HepG2 (cell line): Measurements from ENCODE around the gene DDX19B. TPM values are rescaled to one million over a fixed set of nuclear protein-coding genes. Genes with fewer than 3 reads are reported as not detected.

Source experiments
- DR1 ChIP-seq: sonication (generic); formaldehyde crosslinking; IDR thresholded peaks from 2 replicates; pipeline ENCODE4 v1.8.0; 2021; ENCODE audit warnings: mild to moderate bottlenecking, missing genetic modification reagents, inconsistent platforms
- EED ChIP-seq: sonication (generic); formaldehyde crosslinking; IDR thresholded peaks from 2 replicates; pipeline ENCODE4 v1.5.0; 2020; ENCODE audit warnings: mild to moderate bottlenecking, missing genetic modification reagents
- HNF4G ChIP-seq, 2 experiments: sonication (generic) in 1 of 2; formaldehyde crosslinking in 1 of 2; IDR thresholded peaks; 2 replicates each; pipeline versions ENCODE4 v1.4.0 to v1.6.1; 2011 to 2020; ENCODE audit warnings: borderline replicate concordance in 2 of 2, low read depth in 2 of 2, mild to moderate bottlenecking in 2 of 2, low read length in 1 of 2, missing genetic modification reagents in 1 of 2, moderate library complexity in 1 of 2
- NFYB ChIP-seq: sonication (generic); formaldehyde crosslinking; IDR thresholded peaks from 2 replicates; pipeline ENCODE4 v1.4.0; 2020; ENCODE audit warnings: missing genetic modification reagents
- REL ChIP-seq: sonication (generic); formaldehyde crosslinking; conservative IDR thresholded peaks from 2 replicates; pipeline ENCODE4 v1.8.0; 2022; ENCODE audit warnings: mild to moderate bottlenecking, missing genetic modification reagents, moderate library complexity
- RELA ChIP-seq: sonication (generic); formaldehyde crosslinking; IDR thresholded peaks from 2 replicates; pipeline ENCODE4 v1.4.0; 2020; ENCODE audit warnings: missing genetic modification reagents
- SRSF1 ChIP-seq: fragments of 200-400 bp; formaldehyde crosslinking; optimal IDR thresholded peaks from 2 replicates; pipeline ENCODE3; 2017; ENCODE audit warnings: mild to moderate bottlenecking, low read depth, low read length, moderate library complexity
- SRY ChIP-seq: sonication (generic); formaldehyde crosslinking; IDR thresholded peaks from 2 replicates; pipeline ENCODE4 v1.8.0; 2022; ENCODE audit warnings: mild to moderate bottlenecking, missing genetic modification reagents
- SSRP1 ChIP-seq: IDR thresholded peaks from 2 replicates; pipeline ENCODE4 v1.6.1; 2016; ENCODE audit warnings: control low read depth
- THAP11 ChIP-seq: IDR thresholded peaks from 2 replicates; pipeline ENCODE4 v1.6.1; 2016; ENCODE audit warnings: missing biosample characterization, missing genetic modification reagents
- TMF1 ChIP-seq: sonication (generic); formaldehyde crosslinking; IDR thresholded peaks from 2 replicates; pipeline ENCODE4 v1.8.1; 2022; ENCODE audit warnings: low read depth, missing genetic modification reagents
- ZNF335 ChIP-seq: sonication (generic); formaldehyde crosslinking; IDR thresholded peaks from 2 replicates; pipeline ENCODE4 v1.4.0; 2020; ENCODE audit warnings: missing genetic modification reagents
- ZNF558 ChIP-seq: sonication (generic); formaldehyde crosslinking; IDR thresholded peaks from 2 replicates; pipeline ENCODE4 v1.9.0; 2022; ENCODE audit warnings: mild to moderate bottlenecking, missing genetic modification reagents, borderline replicate concordance
- ZNF562 ChIP-seq: sonication (generic); formaldehyde crosslinking; IDR thresholded peaks from 2 replicates; pipeline ENCODE4 v1.8.0; 2022; ENCODE audit warnings: missing genetic modification reagents, borderline replicate concordance
- ZNF747 ChIP-seq: sonication (generic); formaldehyde crosslinking; IDR thresholded peaks from 2 replicates; pipeline ENCODE4 v1.8.1; 2023; ENCODE audit warnings: missing genetic modification reagents, mild to moderate bottlenecking, borderline replicate concordance
- ZNF768 ChIP-seq: sonication (generic); formaldehyde crosslinking; IDR thresholded peaks from 2 replicates; pipeline ENCODE4 v1.4.0; 2020; ENCODE audit warnings: missing genetic modification reagents
- polyA plus RNA-seq, 8 experiments: library from polyadenylated mRNA; depleted of rRNA in 3 of 8; stranded (reverse) in 7 of 8; unstranded in 1 of 8; fragments of >200 nt; fragmentation: Illumina TruSeq in 4 of 8; extraction: Trizol in 4 of 8; gene quantifications; 2 replicates each; pipeline versions ENCODE4 v1.2.1 to v1.2.3, GENCODE V29; 2011 to 2016; ENCODE audit warnings: low read depth in 4 of 8, missing spikeins in 1 of 8, mixed read lengths in 1 of 8; ENCODE audit not compliant: insufficient read depth in 1 of 8
- total RNA-seq, 5 experiments: library from RNA; depleted of rRNA; stranded (reverse); fragments of >200 nt; fragmentation: Illumina TruSeq; extraction: Trizol; gene quantifications; 2 replicates each; pipeline ENCODE4 v1.2.3, GENCODE V29; 2016; ENCODE audit warnings: low read depth in 1 of 5
- TF ChIP-seq, protein P1 (sequence below): sonication (generic); formaldehyde crosslinking; IDR thresholded peaks from 2 replicates; pipeline ENCODE4 v1.4.0; 2020; ENCODE audit warnings: low read depth, mild to moderate bottlenecking, missing genetic modification reagents
- TF ChIP-seq, protein P2 (sequence below): sonication (generic); formaldehyde crosslinking; IDR thresholded peaks from 2 replicates; pipeline ENCODE4 v1.4.0; 2020; ENCODE audit warnings: missing genetic modification reagents, borderline replicate concordance
- TF ChIP-seq, protein P3 (sequence below): sonication (generic); formaldehyde crosslinking; IDR thresholded peaks from 2 replicates; pipeline ENCODE4 v1.4.0; 2020; ENCODE audit warnings: mild to moderate bottlenecking, missing genetic modification reagents
- TF ChIP-seq, protein P4 (sequence below): sonication (generic); formaldehyde crosslinking; IDR thresholded peaks from 2 replicates; pipeline ENCODE4 v1.8.0; 2022; ENCODE audit warnings: missing genetic modification reagents, low read depth, mild to moderate bottlenecking, borderline replicate concordance
- TF ChIP-seq, protein P5 (sequence below): sonication (generic); formaldehyde crosslinking; IDR thresholded peaks from 2 replicates; pipeline ENCODE4 v1.4.0; 2020; ENCODE audit warnings: missing genetic modification reagents

Gene DDX19B
- total and polyA plus RNA-seq, 2 of the 13 experiments (the other 11 are each of a cell fraction or from before 2014, with no cell fraction given), result 36.2 to 40.0 TPM

DNA sequence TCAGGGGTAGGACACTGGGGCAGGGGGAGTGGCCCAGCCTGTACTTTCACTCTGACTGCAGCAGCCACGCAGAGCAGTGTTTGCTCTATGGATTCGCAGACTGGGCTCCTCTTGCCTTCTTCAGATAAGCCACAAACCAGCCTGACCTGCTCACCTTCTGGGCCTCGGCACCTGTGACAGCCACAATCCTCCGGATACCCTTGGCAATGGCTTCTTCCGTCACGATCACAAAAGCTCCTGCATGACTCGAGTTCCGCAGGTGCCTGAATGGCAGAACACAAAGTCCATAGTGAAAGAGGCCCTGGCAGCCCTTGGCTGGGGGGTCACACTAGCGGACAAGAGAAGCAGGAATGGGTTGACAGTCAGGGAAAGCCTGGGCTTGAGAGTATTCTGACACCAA lies 43.4 kb upstream of the DDX19B start (continued):
- TF ChIP-seq ZNF562 (CRISPR knock-in tag) (no peak), RELA (CRISPR knock-in tag) (no peak), ZNF768 (CRISPR knock-in tag) (0 out of 2 replicates have a peak, but pooled peaks have one; percentile 14), EED (CRISPR knock-in tag) (no peak), THAP11 (CRISPR knock-in tag) (no peak), DR1 (CRISPR knock-in tag) (no peak), SRY (CRISPR knock-in tag) (no peak), NFYB (CRISPR knock-in tag) (no peak), TMF1 (no peak), SSRP1 (CRISPR knock-in tag) (0 out of 2 replicates have a peak, but pooled peaks have one; percentile 68), ZNF335 (CRISPR knock-in tag) (no peak), REL (no peak), ZNF747 (CRISPR knock-in tag) (no peak), HNF4G (IDR thresholded peaks at IDR 0.05; ENCODE audit: borderline replicate concordance, low read depth, low read length) (no peak), HNF4G (CRISPR knock-in tag; IDR thresholded peaks at IDR 0.05; ENCODE audit: borderline replicate concordance, low read depth) (no peak), SRSF1 (no peak), ZNF558 (CRISPR knock-in tag) (no peak)
- TF ChIP-seq, protein P1, sequence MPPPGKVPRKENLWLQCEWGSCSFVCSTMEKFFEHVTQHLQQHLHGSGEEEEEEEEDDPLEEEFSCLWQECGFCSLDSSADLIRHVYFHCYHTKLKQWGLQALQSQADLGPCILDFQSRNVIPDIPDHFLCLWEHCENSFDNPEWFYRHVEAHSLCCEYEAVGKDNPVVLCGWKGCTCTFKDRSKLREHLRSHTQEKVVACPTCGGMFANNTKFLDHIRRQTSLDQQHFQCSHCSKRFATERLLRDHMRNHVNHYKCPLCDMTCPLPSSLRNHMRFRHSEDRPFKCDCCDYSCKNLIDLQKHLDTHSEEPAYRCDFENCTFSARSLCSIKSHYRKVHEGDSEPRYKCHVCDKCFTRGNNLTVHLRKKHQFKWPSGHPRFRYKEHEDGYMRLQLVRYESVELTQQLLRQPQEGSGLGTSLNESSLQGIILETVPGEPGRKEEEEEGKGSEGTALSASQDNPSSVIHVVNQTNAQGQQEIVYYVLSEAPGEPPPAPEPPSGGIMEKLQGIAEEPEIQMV (CRISPR knock-in tag), result no peak
- TF ChIP-seq, protein P2, sequence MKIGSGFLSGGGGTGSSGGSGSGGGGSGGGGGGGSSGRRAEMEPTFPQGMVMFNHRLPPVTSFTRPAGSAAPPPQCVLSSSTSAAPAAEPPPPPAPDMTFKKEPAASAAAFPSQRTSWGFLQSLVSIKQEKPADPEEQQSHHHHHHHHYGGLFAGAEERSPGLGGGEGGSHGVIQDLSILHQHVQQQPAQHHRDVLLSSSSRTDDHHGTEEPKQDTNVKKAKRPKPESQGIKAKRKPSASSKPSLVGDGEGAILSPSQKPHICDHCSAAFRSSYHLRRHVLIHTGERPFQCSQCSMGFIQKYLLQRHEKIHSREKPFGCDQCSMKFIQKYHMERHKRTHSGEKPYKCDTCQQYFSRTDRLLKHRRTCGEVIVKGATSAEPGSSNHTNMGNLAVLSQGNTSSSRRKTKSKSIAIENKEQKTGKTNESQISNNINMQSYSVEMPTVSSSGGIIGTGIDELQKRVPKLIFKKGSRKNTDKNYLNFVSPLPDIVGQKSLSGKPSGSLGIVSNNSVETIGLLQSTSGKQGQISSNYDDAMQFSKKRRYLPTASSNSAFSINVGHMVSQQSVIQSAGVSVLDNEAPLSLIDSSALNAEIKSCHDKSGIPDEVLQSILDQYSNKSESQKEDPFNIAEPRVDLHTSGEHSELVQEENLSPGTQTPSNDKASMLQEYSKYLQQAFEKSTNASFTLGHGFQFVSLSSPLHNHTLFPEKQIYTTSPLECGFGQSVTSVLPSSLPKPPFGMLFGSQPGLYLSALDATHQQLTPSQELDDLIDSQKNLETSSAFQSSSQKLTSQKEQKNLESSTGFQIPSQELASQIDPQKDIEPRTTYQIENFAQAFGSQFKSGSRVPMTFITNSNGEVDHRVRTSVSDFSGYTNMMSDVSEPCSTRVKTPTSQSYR (CRISPR knock-in tag), result no peak; the same call in 1 of the 2 replicates
- TF ChIP-seq, protein P3, sequence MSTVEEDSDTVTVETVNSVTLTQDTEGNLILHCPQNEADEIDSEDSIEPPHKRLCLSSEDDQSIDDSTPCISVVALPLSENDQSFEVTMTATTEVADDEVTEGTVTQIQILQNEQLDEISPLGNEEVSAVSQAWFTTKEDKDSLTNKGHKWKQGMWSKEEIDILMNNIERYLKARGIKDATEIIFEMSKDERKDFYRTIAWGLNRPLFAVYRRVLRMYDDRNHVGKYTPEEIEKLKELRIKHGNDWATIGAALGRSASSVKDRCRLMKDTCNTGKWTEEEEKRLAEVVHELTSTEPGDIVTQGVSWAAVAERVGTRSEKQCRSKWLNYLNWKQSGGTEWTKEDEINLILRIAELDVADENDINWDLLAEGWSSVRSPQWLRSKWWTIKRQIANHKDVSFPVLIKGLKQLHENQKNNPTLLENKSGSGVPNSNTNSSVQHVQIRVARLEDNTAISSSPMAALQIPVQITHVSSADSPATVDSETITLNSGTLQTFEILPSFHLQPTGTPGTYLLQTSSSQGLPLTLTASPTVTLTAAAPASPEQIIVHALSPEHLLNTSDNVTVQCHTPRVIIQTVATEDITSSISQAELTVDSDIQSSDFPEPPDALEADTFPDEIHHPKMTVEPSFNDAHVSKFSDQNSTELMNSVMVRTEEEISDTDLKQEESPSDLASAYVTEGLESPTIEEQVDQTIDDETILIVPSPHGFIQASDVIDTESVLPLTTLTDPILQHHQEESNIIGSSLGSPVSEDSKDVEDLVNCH, result no peak
- TF ChIP-seq, protein P4, sequence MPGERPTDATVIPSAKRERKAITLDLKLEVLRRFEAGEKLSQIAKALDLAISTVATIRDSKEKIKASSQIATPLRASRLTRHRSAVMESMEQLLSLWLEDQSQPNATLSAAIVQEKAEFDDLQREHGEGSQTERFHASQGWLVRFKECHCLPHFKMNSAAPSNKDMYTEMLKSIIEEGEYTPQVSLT, result no peak
- TF ChIP-seq, protein P5, sequence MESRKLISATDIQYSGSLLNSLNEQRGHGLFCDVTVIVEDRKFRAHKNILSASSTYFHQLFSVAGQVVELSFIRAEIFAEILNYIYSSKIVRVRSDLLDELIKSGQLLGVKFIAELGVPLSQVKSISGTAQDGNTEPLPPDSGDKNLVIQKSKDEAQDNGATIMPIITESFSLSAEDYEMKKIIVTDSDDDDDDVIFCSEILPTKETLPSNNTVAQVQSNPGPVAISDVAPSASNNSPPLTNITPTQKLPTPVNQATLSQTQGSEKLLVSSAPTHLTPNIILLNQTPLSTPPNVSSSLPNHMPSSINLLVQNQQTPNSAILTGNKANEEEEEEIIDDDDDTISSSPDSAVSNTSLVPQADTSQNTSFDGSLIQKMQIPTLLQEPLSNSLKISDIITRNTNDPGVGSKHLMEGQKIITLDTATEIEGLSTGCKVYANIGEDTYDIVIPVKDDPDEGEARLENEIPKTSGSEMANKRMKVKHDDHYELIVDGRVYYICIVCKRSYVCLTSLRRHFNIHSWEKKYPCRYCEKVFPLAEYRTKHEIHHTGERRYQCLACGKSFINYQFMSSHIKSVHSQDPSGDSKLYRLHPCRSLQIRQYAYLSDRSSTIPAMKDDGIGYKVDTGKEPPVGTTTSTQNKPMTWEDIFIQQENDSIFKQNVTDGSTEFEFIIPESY (CRISPR knock-in tag), result peak; percentile 91
